GM08714 (cell line): Measurements from ENCODE around the gene ZNF784.

Experiments
- H3K4me3 ChIP-seq: fragments of 200-500 bp; sonication (Bioruptor generic); 2 replicates; pipeline ENCODE4 v1.5.1; 2014; ENCODE audit warnings: mild to moderate bottlenecking, low read length, inconsistent platforms
- ZNF274 ChIP-seq: IDR thresholded peaks from 2 replicates; pipeline ENCODE4 v1.6.1; 2012; ENCODE audit warnings: mild to moderate bottlenecking, low read depth, low read length

ZNF784 gene

GRCh38 chr19:55599842-55600661 lies 24.3 kb downstream of the ZNF784 start, which contains the start of gene ZNF524:
Gene ZNF524, plus strand, starts transcription at chr19:55600288. Its CDS starts 1,825 bp downstream, at chr19:55602113.
- peak within 1 kb of the TSS; percentile 84 for H3K4me3 ChIP-seq
- no peak for TF ChIP-seq ZNF274

GRCh38 chr19:55599468-55599841 lies 24.9 kb downstream of the ZNF784 start, which contains the start of gene FIZ1:
Gene FIZ1, minus strand, starts transcription at chr19:55599517. Its CDS starts 1,652 bp downstream, at chr19:55597865.
- TF ChIP-seq ZNF274: no peak
- peak within 1 kb of the TSS; percentile 84 for H3K4me3 ChIP-seq

GRCh38 chr19:55598719-55599467 lies 25.5 kb downstream of the ZNF784 start:
- no peak for TF ChIP-seq ZNF274
- H3K4me3 ChIP-seq: peak overlapping the region; percentile 84; the same call in 1 of the 2 replicates

GRCh38 chr19:55598034-55598433 lies 26.3 kb downstream of the ZNF784 start:
- no peak overlapping the region for H3K4me3 ChIP-seq
- TF ChIP-seq ZNF274: no peak

GRCh38 chr19:55597501-55597921 lies 26.9 kb downstream of the ZNF784 start:
- no peak for TF ChIP-seq ZNF274
- H3K4me3 ChIP-seq: no peak overlapping the region

GRCh38 chr19:55596304-55596703 lies 28.1 kb downstream of the ZNF784 start:
- H3K4me3 ChIP-seq: no peak overlapping the region
- no peak for TF ChIP-seq ZNF274

GRCh38 chr19:55594996-55595545 lies 29.3 kb downstream of the ZNF784 start:
- H3K4me3 ChIP-seq: no peak overlapping the region
- TF ChIP-seq ZNF274: no peak

GRCh38 chr19:55593096-55593772 lies 31.1 kb downstream of the ZNF784 start:
- TF ChIP-seq ZNF274: no peak
- H3K4me3 ChIP-seq: no peak overlapping the region

- TF ChIP-seq ZNF274: no peak
- no peak overlapping the region for H3K4me3 ChIP-seq
These were observed 31.8 kb downstream of the ZNF784 start for GRCh38 chr19:55592391-55593090.

- H3K4me3 ChIP-seq: no peak overlapping the region
- TF ChIP-seq ZNF274: no peak
These were observed 32.8 kb downstream of the ZNF784 start for GRCh38 chr19:55591555-55591954.

- no peak for TF ChIP-seq ZNF274
- no peak overlapping the region for H3K4me3 ChIP-seq
These were observed 33.7 kb downstream of the ZNF784 start for GRCh38 chr19:55590617-55591016.

GRCh38 chr19:55590109-55590508 lies 34.3 kb downstream of the ZNF784 start:
- no peak for TF ChIP-seq ZNF274
- no peak overlapping the region for H3K4me3 ChIP-seq

GRCh38 chr19:55588738-55589137 lies 35.6 kb downstream of the ZNF784 start:
- no peak for TF ChIP-seq ZNF274
- H3K4me3 ChIP-seq: no peak overlapping the region

GRCh38 chr19:55586976-55587668 lies 37.2 kb downstream of the ZNF784 start:
- H3K4me3 ChIP-seq: peak overlapping the region; percentile 18; the same call in 1 of the 2 replicates

More at GRCh38 chr19:55586976-55587668, 37.2 kb downstream of the ZNF784 start:
- TF ChIP-seq ZNF274: no peak
